ENCODE data around the gene NHERF2. TPM values are rescaled to one million over a fixed set of nuclear protein-coding genes. Genes with fewer than 3 reads are reported as not detected.

Gene NHERF2
- total and polyA plus RNA-seq, 9 of the 15 experiments (the other 6 are each of a cell fraction or from before 2014, with no cell fraction given), result 0.15 to 42.0 (median 12.5) TPM

DNA sequence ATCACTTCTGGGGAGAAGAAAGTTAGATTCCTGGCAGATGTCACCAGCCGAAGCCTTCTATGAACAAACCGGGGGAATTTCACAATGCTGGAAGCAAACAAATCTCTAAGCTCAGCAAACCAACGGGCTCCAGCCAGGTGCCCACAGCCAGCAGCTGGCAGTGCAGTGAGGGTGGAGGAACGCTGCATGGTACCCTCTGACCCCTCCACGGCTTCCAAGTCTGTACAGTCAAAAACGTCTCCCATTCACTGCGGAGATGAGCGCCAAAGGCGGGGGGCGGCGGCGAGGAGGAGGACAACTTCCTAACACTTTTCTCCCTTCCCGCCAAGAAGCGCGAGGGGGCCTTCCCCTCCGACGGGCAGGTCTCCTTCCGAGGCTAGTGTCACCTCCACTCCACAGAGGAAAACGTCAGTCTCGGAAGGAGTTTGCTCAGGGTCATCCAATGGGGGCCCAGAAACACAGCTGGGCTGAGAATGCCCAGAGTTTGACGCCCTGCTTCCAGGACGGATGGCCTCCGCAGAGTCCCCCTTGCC lies 18.0 kb upstream of the NHERF2 start (continued):
- TF ChIP-seq ATF3 (IDR thresholded peaks at IDR 0.05), result no peak
- TF ChIP-seq ATF3 (CRISPR knock-in tag; conservative IDR thresholded peaks at IDR 0.05), result no peak
- no peak for TF ChIP-seq DACH1 (IDR thresholded peaks at IDR 0.05; ENCODE audit: partially characterized antibody)
- no peak for TF ChIP-seq SMARCA4 (IDR thresholded peaks at IDR 0.05)
- TF ChIP-seq ZNF134 (CRISPR knock-in tag; conservative IDR thresholded peaks at IDR 0.05), result no peak
- TF ChIP-seq RBM22 (IDR thresholded peaks at IDR 0.05; ENCODE audit: low read depth, low read length, poor library complexity, severe bottlenecking), result no peak
- TF ChIP-seq LCOR (CRISPR knock-in tag; IDR thresholded peaks at IDR 0.05), result no peak
- no peak for TF ChIP-seq NR2C1 (IDR thresholded peaks at IDR 0.05)
- TF ChIP-seq NR2C1 (tag; IDR thresholded peaks at IDR 0.05), result peak; percentile 23
- no peak for TF ChIP-seq XRCC3 (IDR thresholded peaks at IDR 0.05)
- TF ChIP-seq ELF1 (tag; IDR thresholded peaks at IDR 0.05), result no peak
- TF ChIP-seq RBM15 (IDR thresholded peaks at IDR 0.05; ENCODE audit: insufficient read depth, low read length), result no peak
- 0 out of 2 replicates have a peak, but pooled peaks have one; percentile 6 for TF ChIP-seq EP400 (IDR thresholded peaks at IDR 0.05)
- peak; percentile 47; the same call in 1 of the 2 replicates for TF ChIP-seq NKRF (IDR thresholded peaks at IDR 0.05; ENCODE audit: borderline replicate concordance)
- no peak for TF ChIP-seq HNRNPH1 (optimal IDR thresholded peaks at IDR 0.05; ENCODE audit: low read depth, low read length)
- TF ChIP-seq ZNF384 (IDR thresholded peaks at IDR 0.05; ENCODE audit: low read depth, low read length), result no peak
- TF ChIP-seq ID3 (CRISPR knock-in tag; IDR thresholded peaks at IDR 0.05), result no peak
- no peak for TF ChIP-seq ID3 (tag; IDR thresholded peaks at IDR 0.05)
- TF ChIP-seq CREBBP (IDR thresholded peaks at IDR 0.05; ENCODE audit: low read depth, low read length), result no peak
- TF ChIP-seq ZNF347 (CRISPR knock-in tag; IDR thresholded peaks at IDR 0.05; ENCODE audit: low read depth), result no peak
- TF ChIP-seq RFX7 (CRISPR knock-in tag; IDR thresholded peaks at IDR 0.05), result no peak
- TF ChIP-seq JUNB (CRISPR knock-in tag; conservative IDR thresholded peaks at IDR 0.05), result no peak
- TF ChIP-seq KDM5B (IDR thresholded peaks at IDR 0.05; ENCODE audit: insufficient replicate concordance, low read depth, low read length), result peak; percentile 6
- no peak for TF ChIP-seq PRPF4 (IDR thresholded peaks at IDR 0.05; ENCODE audit: insufficient read depth, low read depth, low read length, poor library complexity, severe bottlenecking)
- TF ChIP-seq TBP (optimal IDR thresholded peaks at IDR 0.05; ENCODE audit: low read depth, low read length), result no peak
- no peak for TF ChIP-seq NUFIP1 (IDR thresholded peaks at IDR 0.05; ENCODE audit: partially characterized antibody)
- peak in 1 of 2 experiments; percentile 37; a peak in 1 of 3 replicates for TF ChIP-seq CBX3 (IDR thresholded peaks at IDR 0.05; ENCODE audit: borderline replicate concordance in 1 of 2, low read length in 2 of 2)
- TF ChIP-seq RFX1 (IDR thresholded peaks at IDR 0.05), result no peak
- no peak for TF ChIP-seq HNRNPL (IDR thresholded peaks at IDR 0.05; ENCODE audit: low read depth, low read length)

Data from K562 (cell line).